Measurements from ENCODE around the gene SSBP4. TPM values are rescaled to one million over a fixed set of nuclear protein-coding genes. Genes with fewer than 3 reads are reported as not detected.
A peak's percentile ranks its signal among the peaks of the same experiment; 100 is the strongest.
"Not testable (repeated sequence)": the region's sequence is repeated elsewhere in the genome, so short reads cannot be mapped to it uniquely, and the experiment has no call there.

The SSBP4 gene
- total RNA-seq, 1 donor from 2014 or later: 56.6 TPM

DNA sequence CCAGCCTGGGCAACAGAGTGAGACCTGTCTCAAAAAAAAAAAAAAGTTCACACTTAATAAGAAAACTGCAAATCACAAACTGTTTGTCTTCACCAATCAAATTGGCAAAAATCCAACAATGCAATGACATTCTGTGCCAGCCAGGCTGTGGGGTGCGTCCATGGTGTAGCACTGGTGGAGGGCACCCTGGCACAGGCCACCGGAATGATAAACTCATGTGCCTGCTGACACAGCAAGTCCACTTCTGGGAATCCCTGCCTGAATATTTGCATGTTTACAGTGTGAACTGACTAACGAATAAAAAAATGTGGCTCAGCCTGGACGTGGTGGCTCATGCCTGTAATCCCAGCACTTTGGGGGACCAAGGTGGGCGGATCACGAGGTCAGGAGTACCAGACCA, 20.2 kb upstream of the SSBP4 start:
- Histone ChIP-seq H3K9ac (ENCODE audit: low read length) (no peak overlapping the region), H3K27ac (ENCODE audit: low read depth, low read length) (no peak overlapping the region), H3K79me2 (ENCODE audit: insufficient read depth, low read length) (no peaks in the 10 kb centered on the region), H3K9me3 (ENCODE audit: insufficient read depth, low read depth, low read length) (no peaks in the 10 kb centered on the region), H3K36me3 (ENCODE audit: insufficient read depth, low read length) (no peaks in the 10 kb centered on the region), H3K4me1 (ENCODE audit: insufficient read depth, low read length) (no peaks in the 10 kb centered on the region), H4K20me1 (ENCODE audit: insufficient read depth, low read length) (no peaks in the 10 kb centered on the region), H3K4me2 (ENCODE audit: low read length) (no peak overlapping the region), H3K27me3 (ENCODE audit: insufficient read depth, low read length) (peaks cover 2% of the 10 kb centered on the region), H3K4me3 (ENCODE audit: insufficient read depth, low read depth, low read length) (no peak overlapping the region), H2AFZ (ENCODE audit: low read depth, low read length) (no peak overlapping the region)
- Mint-ChIP-seq H3K9me3 (ENCODE audit: unreplicated experiment) (no peaks in the 10 kb centered on the region), H3K4me1 (ENCODE audit: low read depth, unreplicated experiment) (peaks cover 2% of the 10 kb centered on the region), H3K27ac (ENCODE audit: unreplicated experiment) (no peak overlapping the region), H3K27me3 (ENCODE audit: low read depth, unreplicated experiment) (peaks cover 21% of the 10 kb centered on the region), H3K36me3 (ENCODE audit: low read depth, unreplicated experiment) (no peaks in the 10 kb centered on the region), H3K4me3 (ENCODE audit: unreplicated experiment) (no peak overlapping the region)
- FAIRE-seq (no peak), DNase-seq (ENCODE audit: low read depth) (peak; percentile 70)
- TF ChIP-seq EZH2 (IDR thresholded peaks at IDR 0.05; ENCODE audit: insufficient read depth, low read length): no peak
- TF ChIP-seq, protein P1, sequence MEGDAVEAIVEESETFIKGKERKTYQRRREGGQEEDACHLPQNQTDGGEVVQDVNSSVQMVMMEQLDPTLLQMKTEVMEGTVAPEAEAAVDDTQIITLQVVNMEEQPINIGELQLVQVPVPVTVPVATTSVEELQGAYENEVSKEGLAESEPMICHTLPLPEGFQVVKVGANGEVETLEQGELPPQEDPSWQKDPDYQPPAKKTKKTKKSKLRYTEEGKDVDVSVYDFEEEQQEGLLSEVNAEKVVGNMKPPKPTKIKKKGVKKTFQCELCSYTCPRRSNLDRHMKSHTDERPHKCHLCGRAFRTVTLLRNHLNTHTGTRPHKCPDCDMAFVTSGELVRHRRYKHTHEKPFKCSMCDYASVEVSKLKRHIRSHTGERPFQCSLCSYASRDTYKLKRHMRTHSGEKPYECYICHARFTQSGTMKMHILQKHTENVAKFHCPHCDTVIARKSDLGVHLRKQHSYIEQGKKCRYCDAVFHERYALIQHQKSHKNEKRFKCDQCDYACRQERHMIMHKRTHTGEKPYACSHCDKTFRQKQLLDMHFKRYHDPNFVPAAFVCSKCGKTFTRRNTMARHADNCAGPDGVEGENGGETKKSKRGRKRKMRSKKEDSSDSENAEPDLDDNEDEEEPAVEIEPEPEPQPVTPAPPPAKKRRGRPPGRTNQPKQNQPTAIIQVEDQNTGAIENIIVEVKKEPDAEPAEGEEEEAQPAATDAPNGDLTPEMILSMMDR (IDR thresholded peaks at IDR 0.05; ENCODE audit: insufficient read depth, low read depth, low read length): no peak

DNA sequence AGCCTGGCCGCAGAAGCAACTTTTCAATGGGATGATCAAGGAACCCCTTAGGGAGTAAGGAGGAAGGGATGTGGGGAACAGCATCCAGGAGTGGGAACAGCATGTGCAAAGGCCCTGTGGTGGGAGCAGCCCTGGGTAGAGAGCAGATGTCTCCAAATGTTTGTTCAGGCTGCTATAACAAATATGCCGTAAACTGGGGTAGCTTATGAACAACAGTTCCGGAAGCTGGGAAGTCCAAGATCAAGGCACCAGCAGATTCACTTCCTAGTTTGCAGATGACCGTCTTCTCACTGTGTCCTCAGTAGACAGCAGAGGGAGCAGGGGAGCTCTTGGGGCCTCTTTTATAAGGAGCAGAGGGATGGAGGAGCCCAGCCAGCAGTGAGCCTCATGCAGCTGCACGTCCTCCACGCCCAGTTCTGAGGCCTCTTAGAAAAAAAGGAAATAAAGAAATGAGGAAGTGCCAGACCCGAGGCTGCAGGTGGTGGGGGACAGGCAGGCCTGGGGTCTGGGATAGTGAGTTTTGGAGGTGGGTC, 17.6 kb upstream of the SSBP4 start:
- Mint-ChIP-seq H3K27me3 (ENCODE audit: low read depth, unreplicated experiment) (peaks cover 13% of the 10 kb centered on the region), H3K9me3 (ENCODE audit: unreplicated experiment) (no peaks in the 10 kb centered on the region), H3K27ac (ENCODE audit: unreplicated experiment) (peak overlapping the region; percentile 62), H3K36me3 (ENCODE audit: low read depth, unreplicated experiment) (no peaks in the 10 kb centered on the region), H3K4me3 (ENCODE audit: unreplicated experiment) (no peak overlapping the region), H3K4me1 (ENCODE audit: low read depth, unreplicated experiment) (peaks cover 2% of the 10 kb centered on the region)
- no peak overlapping the region for H3K4me3 ChIP-seq (ENCODE audit: insufficient read depth, low read depth, low read length)
- peaks cover 2% of the 10 kb centered on the region for H3K27me3 ChIP-seq (ENCODE audit: insufficient read depth, low read length)
- H4K20me1 ChIP-seq (ENCODE audit: insufficient read depth, low read length): no peaks in the 10 kb centered on the region
- FAIRE-seq (no peak), DNase-seq (ENCODE audit: low read depth) (peak; percentile 39)
- TF ChIP-seq, protein P1 (IDR thresholded peaks at IDR 0.05; ENCODE audit: insufficient read depth, low read depth, low read length): peak; percentile 26
- no peak for TF ChIP-seq EZH2 (IDR thresholded peaks at IDR 0.05; ENCODE audit: insufficient read depth, low read length)
- no peaks in the 10 kb centered on the region for H3K36me3 ChIP-seq (ENCODE audit: insufficient read depth, low read length)
- no peak overlapping the region for H3K9ac ChIP-seq (ENCODE audit: low read length)
- H3K27ac ChIP-seq (ENCODE audit: low read depth, low read length): no peak overlapping the region
- H3K4me1 ChIP-seq (ENCODE audit: insufficient read depth, low read length): no peaks in the 10 kb centered on the region
- no peaks in the 10 kb centered on the region for H3K79me2 ChIP-seq (ENCODE audit: insufficient read depth, low read length)
- H3K9me3 ChIP-seq (ENCODE audit: insufficient read depth, low read depth, low read length): no peaks in the 10 kb centered on the region
- H3K4me2 ChIP-seq (ENCODE audit: low read length): no peak overlapping the region
- H2AFZ ChIP-seq (ENCODE audit: low read depth, low read length): no peak overlapping the region

GRCh38 chr19:18402455-18403248, 16.5 kb upstream of the SSBP4 start:
- H3K9me3 Mint-ChIP-seq (ENCODE audit: unreplicated experiment); H3K9ac ChIP-seq (ENCODE audit: low read length); H3K36me3 ChIP-seq (ENCODE audit: insufficient read depth, low read length); H3K4me1 ChIP-seq (ENCODE audit: insufficient read depth, low read length); H4K20me1 ChIP-seq (ENCODE audit: insufficient read depth, low read length); H3K9me3 ChIP-seq (ENCODE audit: insufficient read depth, low read depth, low read length); FAIRE-seq; H3K4me1 Mint-ChIP-seq (ENCODE audit: low read depth, unreplicated experiment); H3K27ac Mint-ChIP-seq (ENCODE audit: unreplicated experiment); H2AFZ ChIP-seq (ENCODE audit: low read depth, low read length); DNase-seq (ENCODE audit: low read depth); H3K27me3 ChIP-seq (ENCODE audit: insufficient read depth, low read length); H3K4me3 ChIP-seq (ENCODE audit: insufficient read depth, low read depth, low read length); H3K4me3 Mint-ChIP-seq (ENCODE audit: unreplicated experiment); H3K36me3 Mint-ChIP-seq (ENCODE audit: low read depth, unreplicated experiment); H3K79me2 ChIP-seq (ENCODE audit: insufficient read depth, low read length); H3K27ac ChIP-seq (ENCODE audit: low read depth, low read length); H3K4me2 ChIP-seq (ENCODE audit: low read length): not testable (repeated sequence)
- H3K27me3 Mint-ChIP-seq (ENCODE audit: low read depth, unreplicated experiment): peaks cover 10% of the 10 kb centered on the region

GRCh38 chr19:18405754-18406153, 13.4 kb upstream of the SSBP4 start:
- not testable (repeated sequence) for H3K27me3 Mint-ChIP-seq (ENCODE audit: low read depth, unreplicated experiment); H3K4me3 ChIP-seq (ENCODE audit: insufficient read depth, low read depth, low read length); H3K27ac ChIP-seq (ENCODE audit: low read depth, low read length); H3K9me3 Mint-ChIP-seq (ENCODE audit: unreplicated experiment); H4K20me1 ChIP-seq (ENCODE audit: insufficient read depth, low read length); H3K27me3 ChIP-seq (ENCODE audit: insufficient read depth, low read length); H3K9ac ChIP-seq (ENCODE audit: low read length); H3K27ac Mint-ChIP-seq (ENCODE audit: unreplicated experiment); H3K9me3 ChIP-seq (ENCODE audit: insufficient read depth, low read depth, low read length); H3K4me3 Mint-ChIP-seq (ENCODE audit: unreplicated experiment); H2AFZ ChIP-seq (ENCODE audit: low read depth, low read length); H3K79me2 ChIP-seq (ENCODE audit: insufficient read depth, low read length); H3K36me3 ChIP-seq (ENCODE audit: insufficient read depth, low read length); H3K4me1 ChIP-seq (ENCODE audit: insufficient read depth, low read length); H3K4me1 Mint-ChIP-seq (ENCODE audit: low read depth, unreplicated experiment); H3K4me2 ChIP-seq (ENCODE audit: low read length); FAIRE-seq; DNase-seq (ENCODE audit: low read depth); H3K36me3 Mint-ChIP-seq (ENCODE audit: low read depth, unreplicated experiment)

Data from astrocyte (in vitro differentiated cells and primary cell).